Renal pelvis (tissue), 12 donors: ENCODE measurements around the gene CHKA. TPM values are rescaled to one million over a fixed set of nuclear protein-coding genes. Genes with fewer than 3 reads are reported as not detected.

Experiments
- DNase-seq: peaks from one replicate; pipeline ENCODE4 v3.0.0-alpha.2; 2013
- long read RNA-seq, 16 experiments: transcript quantifications; one replicate each; lab custom pipeline, GENCODE V29; 2026
- polyA plus RNA-seq, 3 donors: library from polyadenylated mRNA; unstranded; fragments of 120-200 nt; gene quantifications; one replicate each; pipeline ENCODE4 v1.2.1, GENCODE V29; 2013; ENCODE audit not compliant: insufficient read length in 3 of 3

CHKA gene
- 10 to 100 TPM; 30.0 to 55.7 (median 49.8) TPM for polyA plus RNA-seq
- long read RNA-seq, donor 1, partial matches to known transcripts, result 0 of 2 reads
- long read RNA-seq, donor 1, other reads (novel, unspliced or antisense), result 0 of 2 reads
- long read RNA-seq, donor 2, partial matches to known transcripts, result 0 of 3 reads
- long read RNA-seq, donor 2, other reads (novel, unspliced or antisense), result 0 of 3 reads
- long read RNA-seq, donor 3, partial matches to known transcripts, result 0 of 5 reads
- long read RNA-seq, donor 3, other reads (novel, unspliced or antisense), result 0 of 5 reads
- long read RNA-seq, donor 4, transcript CHKA-201 (12 exons, 2,530 nt), result major isoform, 6 of 7 reads
- long read RNA-seq, donor 4, partial matches to known transcripts, result 0 of 7 reads
- long read RNA-seq, donor 4, other reads (novel, unspliced or antisense), result 0 of 7 reads
- long read RNA-seq, donor 5, result 0 reads
- long read RNA-seq, donor 6, transcript CHKA-201 (12 exons, 2,530 nt), result major isoform, 6 of 8 reads
- long read RNA-seq, donor 6, partial matches to known transcripts, result 0 of 8 reads
- long read RNA-seq, donor 6, other reads (novel, unspliced or antisense), result 0 of 8 reads
- long read RNA-seq, donor 7, partial matches to known transcripts, result 0 of 4 reads
- long read RNA-seq, donor 7, other reads (novel, unspliced or antisense), result 0 of 4 reads
- long read RNA-seq, donor 8, partial matches to known transcripts, result 0 of 3 reads
- long read RNA-seq, donor 8, other reads (novel, unspliced or antisense), result 0 of 3 reads
- long read RNA-seq, donor 9, partial matches to known transcripts, result 0 of 3 reads
- long read RNA-seq, donor 9, other reads (novel, unspliced or antisense), result 0 of 3 reads
- long read RNA-seq, donor 10, partial matches to known transcripts, result 0 of 3 reads
- long read RNA-seq, donor 10, other reads (novel, unspliced or antisense), result 0 of 3 reads
- long read RNA-seq, donor 11, partial matches to known transcripts, result 0 of 2 reads
- long read RNA-seq, donor 11, other reads (novel, unspliced or antisense), result 0 of 2 reads
- long read RNA-seq, donor 12, partial matches to known transcripts, result 0 of 6 reads
- long read RNA-seq, donor 12, other reads (novel, unspliced or antisense), result 0 of 6 reads
- long read RNA-seq, donor 13, result 0 reads
- long read RNA-seq, donor 14, result 0 reads
- long read RNA-seq, donor 15, transcript CHKA-201 (12 exons, 2,530 nt), result major isoform, 5 of 5 reads
- long read RNA-seq, donor 15, partial matches to known transcripts, result 0 of 5 reads
- long read RNA-seq, donor 15, other reads (novel, unspliced or antisense), result 0 of 5 reads
- long read RNA-seq, donor 16, result 0 reads

DNA sequence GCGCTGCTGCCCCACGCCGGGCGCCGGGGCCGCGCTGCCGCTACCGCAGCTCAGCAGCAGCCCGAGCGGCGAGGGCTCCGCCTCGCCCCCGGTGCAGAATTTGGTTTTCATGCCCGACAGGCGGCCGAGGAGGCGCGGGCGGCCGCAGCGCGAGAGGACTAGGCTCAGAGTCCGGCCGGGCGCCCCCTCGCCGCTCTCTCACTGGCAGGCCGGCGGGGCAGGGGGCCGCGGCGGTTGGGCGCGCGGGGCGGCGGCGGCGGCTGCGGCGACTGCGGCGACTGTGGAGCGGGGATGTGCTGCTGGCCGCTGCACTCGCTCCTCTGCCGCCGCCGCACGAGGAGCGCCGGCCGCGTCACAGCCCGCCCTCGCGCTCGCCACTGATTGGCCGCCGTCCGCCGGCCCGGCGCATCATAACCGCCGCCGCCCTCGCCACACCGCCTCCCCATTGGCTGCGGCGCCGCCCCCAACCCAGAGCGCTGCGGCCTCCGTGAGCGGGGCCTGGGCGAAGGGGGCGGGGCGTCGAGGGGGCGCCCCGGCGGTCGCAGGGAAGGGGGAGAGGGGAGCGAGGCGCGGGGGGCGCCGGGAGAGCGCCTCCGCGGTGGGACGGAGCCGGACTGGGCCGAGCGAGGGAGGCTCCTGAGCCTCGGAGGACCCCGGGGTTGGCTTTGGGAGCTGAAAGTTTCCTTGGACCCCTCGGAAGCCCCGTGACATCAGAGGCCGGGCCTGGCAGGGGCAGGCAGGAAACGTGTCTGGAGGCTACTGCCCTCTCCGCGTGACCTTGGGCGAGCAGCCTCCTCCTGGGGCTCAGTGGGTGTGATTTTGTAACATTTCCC lies at the start of gene CHKA:
Gene CHKA (minus strand): TSS at position 322 of the 833 bp plus-strand sequence. CDS start 211 bp downstream, at position 111.
- DNase-seq, result peak; percentile 95

DNA sequence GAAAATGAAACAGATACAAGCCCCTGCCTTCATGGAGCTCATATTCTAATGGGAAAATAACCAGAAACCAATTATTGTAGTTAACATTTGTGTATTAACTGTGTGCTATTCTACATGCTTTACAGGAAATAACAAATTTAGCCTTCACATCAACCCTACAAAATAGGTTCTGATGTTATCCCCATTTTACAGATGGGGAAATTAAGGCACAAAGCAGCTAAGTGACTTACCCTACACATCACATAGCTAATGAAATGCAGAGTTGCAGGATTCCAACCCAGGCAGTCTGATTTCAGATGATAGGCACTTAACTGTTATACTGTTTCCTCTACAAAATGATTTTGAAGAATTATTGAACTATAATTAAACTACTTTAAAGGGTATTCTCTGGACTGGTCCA lies 48.3 kb upstream of the CHKA start:
- no peak for DNase-seq

DNA sequence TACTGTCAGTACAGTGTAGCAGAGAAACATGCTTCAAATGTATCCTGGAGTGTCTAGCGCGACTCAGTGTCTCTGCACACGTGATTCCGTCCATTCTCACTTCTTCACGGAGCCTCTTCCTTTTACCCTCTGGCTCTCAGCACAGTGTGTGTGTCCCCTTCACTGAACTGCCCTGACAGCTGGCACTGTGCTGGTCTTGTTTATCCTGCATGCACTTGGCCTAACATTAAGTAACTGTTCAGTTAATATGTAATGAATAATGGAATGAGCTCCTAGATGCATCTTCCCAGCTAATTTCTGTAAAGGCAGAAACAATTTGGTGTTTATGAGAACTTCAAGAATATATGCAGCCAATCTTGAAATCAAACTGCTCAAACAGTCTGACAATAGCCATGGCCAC lies 47.5 kb upstream of the CHKA start:
- DNase-seq, result no peak

DNA sequence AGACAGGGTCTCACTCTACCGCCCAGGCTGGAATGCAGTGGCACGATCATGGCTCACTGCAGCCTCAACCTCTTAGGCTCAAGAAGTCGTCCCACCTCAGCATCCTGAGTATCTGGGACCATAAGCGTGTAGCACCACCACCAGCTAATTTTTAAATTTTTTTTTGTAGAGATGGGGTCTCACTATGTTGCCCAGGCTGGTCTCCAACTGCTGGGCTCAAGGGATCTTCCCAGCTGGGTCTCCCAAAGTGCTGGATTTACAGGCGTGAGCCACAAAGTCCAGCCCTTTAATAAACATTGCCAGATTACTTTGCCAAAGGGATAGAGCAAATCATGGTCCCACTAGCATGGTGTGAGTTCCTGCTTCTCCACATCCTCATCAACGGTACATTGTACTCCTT lies 46.3 kb upstream of the CHKA start:
- DNase-seq, result no peak

DNA sequence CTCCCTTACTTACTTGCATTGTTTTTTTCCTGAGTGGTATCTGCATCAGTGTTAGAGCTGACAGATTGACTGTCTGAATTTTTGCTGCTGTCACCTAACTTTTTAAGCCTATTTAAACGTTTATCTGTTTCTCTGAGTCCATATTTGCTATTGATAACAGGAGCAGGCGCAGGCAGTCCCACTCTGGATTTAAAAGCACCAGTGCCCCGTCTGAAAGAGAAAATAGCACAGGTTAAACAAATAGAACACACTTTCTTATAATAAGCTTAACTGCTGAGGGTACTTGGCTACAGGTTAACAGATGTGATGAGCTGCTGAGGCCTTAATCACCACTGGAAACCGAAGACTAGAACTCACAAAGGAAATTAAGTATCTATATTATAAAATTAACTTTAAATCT lies 45.8 kb upstream of the CHKA start:
- no peak for DNase-seq

DNA sequence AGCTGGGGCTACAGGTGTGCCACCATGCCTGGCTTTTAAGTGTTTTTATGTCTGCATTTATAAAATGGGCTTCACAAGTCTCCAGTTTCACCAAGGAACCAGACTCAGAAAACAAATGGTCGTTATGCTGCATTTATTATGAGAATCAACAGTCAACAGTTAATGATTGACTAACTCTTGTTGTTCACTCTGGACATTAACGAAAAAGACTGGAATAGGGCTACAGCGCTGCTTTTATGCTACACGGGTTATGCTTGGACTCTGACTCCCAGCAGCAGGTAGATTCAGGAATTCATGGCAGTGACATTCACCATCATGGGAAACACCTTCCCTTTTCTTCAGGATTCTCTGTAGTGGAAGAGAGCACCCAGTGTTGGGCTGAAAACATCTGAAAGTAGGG lies 44.4 kb upstream of the CHKA start:
- DNase-seq, result no peak

DNA sequence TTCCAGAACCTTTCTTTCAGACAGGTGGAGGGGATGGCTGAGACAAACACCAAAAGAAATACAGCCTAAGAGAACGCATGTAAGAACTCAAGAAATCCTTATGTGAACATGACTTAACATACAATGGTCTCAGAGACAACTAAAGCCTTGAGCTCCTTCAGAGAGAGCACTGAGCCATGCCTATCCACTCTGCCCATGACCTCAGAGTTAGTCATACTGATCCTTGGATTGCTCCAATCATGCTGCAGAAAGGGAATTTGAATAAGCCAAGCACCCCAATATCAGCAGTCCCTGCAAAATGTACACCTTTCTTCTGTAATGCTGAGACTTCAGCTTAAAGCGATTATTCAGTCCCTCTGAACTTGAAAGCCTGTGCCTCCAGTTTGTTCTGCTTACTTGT lies 43.2 kb upstream of the CHKA start:
- DNase-seq, result no peak

DNA sequence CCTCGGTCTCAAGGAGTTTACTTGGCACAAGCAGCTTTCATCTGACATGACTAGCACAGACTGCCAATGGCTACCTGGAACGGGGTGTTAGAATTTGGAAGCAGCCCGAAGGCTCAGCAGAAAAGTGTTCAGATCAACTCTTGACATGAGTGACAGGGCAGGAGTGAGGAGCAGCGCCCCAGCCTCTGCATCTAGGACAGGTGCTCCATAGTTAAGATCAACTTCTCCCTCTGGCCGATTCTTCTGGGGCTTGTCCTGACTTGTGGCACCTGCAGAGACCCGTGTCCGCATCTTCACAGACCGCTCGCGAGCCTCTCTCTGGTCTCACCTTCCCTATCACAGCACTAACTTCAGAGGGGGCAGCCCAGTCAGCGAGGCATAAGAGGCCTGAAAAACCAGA lies 42.5 kb upstream of the CHKA start:
- no peak for DNase-seq

DNA sequence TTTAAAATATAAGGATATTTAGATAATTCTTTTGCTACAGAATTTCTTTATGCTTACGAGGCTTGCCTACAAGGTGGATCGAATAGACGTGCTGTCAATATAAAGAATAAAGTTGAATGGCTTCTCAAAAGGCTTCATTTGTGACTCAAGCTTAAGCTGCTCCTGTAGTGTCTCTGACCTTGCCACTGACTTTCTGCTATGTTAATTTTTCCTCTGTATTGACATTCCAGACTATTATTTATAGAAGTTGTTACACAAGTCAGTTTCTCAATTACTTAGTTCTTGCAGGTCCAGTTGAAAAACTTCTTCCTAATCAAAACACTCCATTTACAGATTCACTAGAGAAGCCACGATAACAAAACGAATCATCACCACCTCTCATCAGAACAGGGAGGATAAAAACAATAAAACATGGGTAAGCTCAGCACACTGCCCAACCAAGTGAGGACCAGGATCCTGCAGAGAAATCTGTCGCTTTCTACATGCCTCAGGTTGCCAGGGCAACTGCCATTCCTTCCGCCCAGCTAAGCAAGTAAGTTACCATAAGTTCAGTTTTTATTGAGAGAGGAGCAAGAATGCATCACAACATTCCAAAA lies 39.0 kb upstream of the CHKA start:
- DNase-seq, result peak; percentile 17

DNA sequence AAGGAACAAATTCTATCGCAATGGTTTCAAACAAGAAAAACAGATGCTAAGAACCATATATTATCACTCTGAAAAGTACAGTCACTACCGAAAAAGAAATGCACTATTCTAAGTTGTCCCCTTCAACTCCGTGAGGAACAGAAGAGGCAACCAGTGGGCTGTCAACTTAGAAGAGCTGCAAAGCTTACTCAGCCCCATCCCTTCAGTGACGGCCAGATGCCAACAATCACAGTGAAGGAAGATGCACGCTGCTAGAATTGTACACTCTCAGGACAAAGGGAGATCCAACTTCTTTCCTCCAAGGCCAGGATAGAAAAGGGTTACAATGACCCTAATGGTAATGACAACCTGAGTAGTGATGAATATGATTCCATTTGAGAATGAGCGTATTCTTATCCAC lies 38.5 kb upstream of the CHKA start:
- no peak for DNase-seq

DNA sequence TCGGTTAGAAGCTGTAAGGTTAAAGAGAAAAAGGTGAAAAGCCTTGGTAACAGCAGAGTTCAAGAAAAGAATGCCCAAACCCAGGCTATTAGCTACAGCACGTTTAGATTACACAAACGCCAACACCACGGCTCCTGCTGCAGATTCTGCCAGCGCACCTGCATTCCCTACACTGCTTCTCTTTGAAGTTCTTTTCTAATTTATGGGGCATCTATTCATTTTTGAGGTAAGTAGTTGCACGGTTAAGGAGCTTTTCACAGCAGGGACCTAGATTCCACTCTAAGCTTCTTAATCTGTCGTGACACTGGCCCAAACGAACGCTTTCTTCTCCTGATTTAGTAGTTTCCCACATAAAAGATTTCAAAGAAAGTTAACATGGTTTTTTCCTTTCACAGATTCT lies 38.0 kb upstream of the CHKA start:
- DNase-seq, result no peak

DNA sequence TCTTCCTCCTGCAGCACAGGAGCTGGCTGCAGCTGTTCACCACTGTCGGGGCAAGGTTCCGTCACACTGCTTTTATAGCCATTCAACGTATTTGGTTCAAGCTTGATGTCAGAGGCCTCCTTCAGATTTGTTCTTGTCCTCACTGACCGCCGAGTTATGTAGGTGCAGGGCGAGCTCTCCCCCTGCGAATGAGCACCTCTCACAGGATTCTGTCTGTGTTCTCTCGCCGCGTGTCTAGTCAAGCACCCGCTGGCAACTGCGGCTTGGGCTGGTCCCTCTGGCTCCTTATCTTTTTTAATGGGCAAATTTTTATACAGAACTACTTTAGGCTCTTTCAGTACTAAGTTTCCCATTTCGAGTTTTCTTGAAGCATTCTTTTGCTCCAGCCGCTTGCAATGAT lies 37.4 kb upstream of the CHKA start:
- no peak for DNase-seq

DNA sequence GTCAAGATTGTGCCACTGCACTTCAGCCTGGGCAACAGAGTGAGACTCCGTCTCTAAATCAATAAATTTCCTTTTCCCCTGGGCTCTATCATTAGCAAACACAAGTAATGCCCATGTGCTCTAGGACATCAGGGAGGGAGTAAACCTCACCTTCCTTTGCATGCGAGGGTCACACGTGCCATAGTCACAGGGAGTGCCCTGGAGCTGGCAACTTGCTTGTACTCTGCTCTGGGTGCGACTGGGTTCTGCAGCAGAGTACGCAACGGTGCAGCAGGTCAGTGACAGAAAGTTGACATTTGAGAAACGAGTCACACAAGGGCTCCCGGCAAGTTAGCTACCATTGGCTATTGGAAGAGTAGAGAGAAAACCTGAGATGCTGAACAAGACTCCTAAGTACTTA lies 32.6 kb upstream of the CHKA start:
- DNase-seq, result no peak

DNA sequence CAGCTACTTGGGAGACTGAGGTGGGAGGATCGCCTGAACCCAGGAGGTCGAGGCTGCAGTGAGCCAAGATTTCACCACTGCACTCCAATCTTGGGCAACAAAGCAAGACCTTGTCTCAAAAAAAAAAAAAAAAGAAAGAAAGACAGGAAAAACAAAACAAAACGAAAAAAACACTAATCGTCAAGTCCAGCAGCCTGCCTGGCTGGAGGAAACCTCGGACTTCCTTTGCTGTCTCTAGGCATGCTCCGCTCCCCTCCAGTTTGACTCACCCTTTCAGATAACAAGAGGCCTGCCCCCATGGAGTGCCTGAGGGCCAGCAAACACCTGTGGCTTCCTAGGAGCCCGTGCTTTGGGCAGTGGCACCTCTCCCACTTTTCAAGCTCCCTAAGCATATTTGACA lies 28.8 kb upstream of the CHKA start:
- DNase-seq, result no peak

DNA sequence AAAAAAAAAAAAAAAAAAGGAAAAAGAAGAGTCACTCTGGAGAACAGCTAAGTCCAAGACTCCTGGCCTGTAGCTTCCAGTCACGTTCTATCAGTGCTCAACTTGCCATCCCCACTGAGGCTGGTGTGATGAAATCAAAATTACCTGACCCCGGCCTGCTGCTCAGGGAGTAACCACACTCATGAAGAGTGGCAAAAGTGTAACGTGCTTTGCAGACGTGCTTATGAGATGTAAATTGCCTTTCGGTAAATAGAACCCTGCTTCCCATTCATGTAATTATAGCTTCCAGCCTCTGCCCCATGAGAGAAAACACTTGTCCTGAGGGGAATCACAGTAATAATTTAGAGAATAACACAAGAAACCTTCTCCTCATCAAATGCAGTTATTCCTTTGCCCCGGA lies 28.2 kb upstream of the CHKA start:
- no peak for DNase-seq

DNA sequence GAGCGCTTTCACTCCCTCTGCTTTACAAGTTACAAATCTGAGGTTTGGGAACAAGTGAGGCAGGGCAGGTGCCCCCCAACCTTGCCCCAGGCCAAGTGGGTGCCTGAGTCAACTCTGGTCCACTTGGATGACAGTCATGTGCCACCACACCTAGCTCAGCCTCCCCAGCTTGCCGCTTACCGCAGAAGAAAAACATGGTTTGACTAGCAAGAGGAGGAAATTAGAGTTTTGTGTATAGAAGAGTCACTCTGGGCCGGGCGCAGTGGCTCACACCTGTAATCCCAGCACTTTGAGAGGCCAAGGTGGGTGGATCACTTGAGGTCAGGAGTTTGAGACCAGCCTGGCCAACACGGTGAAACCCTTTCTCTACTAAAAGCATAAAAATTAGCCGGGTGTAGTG lies 27.7 kb upstream of the CHKA start:
- no peak for DNase-seq

DNA sequence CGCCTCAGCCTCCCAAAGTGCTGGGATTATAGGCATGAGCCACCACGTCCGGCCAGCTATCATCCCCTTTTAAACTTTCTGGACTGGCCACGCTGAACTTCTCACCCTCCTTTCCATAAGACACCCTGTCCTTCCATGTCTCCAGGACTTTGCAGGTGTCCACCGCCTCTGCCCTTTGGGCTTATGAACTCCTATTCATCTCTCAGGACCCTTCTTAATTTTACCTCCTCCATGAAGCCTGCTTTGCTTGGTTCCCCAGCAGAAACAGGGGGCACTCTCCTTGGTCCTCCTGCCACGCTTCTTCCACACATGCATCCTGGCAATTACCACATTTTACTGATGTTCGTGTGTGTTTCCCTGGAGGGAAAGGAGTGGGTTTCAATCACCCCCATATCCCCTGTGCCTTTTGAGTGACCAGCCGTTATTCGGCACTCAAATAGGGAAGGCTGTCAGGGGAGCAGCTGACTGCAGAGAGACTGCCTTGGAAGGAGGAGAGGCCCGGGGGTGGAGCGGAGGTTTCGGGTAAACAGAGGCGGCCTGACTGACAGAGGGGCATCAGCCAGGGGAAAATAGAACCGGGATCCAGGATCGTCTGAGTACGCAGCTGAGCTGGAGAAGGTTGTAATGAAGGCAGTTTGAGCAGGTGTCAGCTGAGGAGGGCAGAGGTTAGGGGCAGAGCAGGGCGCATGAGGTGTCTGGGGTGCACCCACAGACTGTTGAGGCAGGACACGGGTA lies 27.1 kb upstream of the CHKA start:
- DNase-seq, result no peak

DNA sequence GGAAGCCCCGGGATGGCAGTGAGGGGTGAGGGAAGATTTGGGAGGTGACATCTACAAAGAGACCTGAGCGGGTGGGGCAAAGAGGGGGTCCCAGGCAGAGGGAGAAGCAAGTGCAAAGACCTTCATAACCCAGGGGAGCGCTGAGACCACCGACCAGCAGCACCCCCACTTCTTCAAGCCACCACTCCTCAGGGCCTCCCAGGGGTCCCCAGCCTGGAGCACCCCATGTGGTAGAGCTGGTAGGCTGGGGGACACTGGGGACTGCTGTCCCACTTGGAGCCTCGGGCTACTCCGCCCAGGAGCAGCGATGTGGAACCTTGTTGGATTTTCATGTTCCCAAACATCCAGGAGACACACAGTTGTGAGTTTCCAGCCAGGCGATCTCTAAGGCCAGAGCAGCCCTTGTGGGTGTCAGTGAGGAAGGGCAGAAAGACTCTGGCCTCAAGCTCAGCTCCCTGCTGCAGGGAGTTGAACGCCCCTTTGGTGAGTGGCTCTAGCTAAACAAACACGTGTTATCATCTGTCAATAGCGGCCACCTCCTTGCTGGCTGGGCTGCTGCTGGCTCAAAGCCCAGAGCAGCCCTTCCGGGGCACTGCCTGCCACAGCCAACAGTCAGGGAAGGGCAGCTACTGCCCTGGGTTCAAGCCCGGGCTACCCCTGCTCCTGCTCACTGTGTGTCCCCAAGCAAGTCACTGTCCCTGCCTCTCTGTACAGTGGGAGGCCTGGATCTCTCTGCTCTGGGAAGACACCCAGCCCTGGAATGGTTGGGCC lies 25.7 kb upstream of the CHKA start:
- DNase-seq, result no peak

DNA sequence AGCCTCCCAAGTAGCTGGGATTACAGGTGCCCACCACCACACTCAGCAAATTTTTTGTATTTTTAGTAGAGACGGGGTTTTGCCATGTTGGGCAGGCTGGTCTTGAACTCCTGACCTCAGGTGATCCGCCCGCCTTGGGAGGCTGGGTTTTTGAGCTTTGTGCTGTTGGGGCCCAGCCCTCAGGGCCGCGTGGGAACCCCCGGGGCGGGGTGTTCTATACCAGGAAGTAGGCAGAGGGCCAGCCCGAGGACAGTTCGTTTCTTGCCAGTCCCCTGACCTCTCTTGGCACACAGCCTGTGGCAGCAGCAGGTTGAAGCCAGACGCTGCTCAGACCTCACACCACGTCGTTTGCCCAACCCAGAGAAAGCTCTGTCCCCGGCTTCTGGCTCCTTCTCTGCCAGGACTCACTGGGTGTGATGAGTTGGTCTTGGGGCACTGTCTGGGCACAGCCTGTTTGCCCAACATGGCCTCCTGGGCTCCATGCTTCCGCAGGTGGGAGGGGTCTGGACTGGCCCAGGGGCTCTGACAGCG lies 24.9 kb upstream of the CHKA start:
- no peak for DNase-seq
